Adrenal gland (tissue), 5 donors: Measurements from ENCODE around the gene HMCES.

ENCODE experiments used
- POLR2A ChIP-seq, 2 donors: fragments of 450-650 bp; IDR thresholded peaks; one replicate each; pipeline ENCODE4 v1.6.1; 2017; ENCODE audit warnings: antibody characterized with exemption in 2 of 2, mild to moderate bottlenecking in 2 of 2, moderate library complexity in 1 of 2
- TF ChIP-seq, protein P1 (sequence below), 6 experiments: fragments of 450-650 bp in 4 of 6; fragments of 200-600 bp in 2 of 6; sonication (generic) in 1 of 6; IDR thresholded peaks; 1 replicate in 5 of 6; 2 replicates in 1 of 6; pipeline versions ENCODE4 v1.5.1 to v1.8.0; 2016 to 2021; ENCODE audit warnings: antibody characterized with exemption in 6 of 6, mild to moderate bottlenecking in 2 of 6, moderate library complexity in 1 of 6
- donor health status: DM: no; HTN: no; CAD: no.

DNA sequence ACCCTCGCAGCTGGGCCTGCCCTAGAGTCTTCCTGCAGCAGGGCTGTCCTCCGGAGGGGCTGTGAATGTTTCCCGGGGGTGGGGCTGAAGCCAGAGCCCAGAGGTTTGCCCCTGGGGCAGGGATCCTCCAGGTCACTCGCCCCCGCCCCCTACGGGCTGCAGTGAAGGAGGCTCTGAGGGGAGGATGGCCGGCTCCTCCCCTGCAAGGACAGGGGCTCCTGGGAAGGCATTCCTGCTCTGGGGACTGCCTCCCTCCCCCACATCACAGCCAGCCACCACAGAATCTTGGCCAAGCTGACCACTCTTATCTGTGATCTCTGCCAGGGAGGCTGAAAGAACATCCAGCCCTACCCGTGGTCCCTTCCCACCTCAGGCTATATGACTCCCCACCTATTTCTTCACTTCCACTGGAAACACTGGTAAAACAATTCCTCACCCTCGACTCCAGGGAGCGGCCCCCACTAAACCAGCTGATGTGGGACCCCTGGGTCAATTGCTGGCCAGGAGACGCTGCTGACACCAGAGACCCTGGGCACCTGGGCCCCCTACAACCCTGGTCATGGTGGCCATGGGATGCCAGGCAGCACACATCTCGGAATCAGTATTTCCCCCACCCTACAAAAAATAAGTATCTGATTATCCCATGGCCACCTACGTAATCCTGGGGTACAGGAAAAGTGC, 66.0 kb downstream of the HMCES start:
- TF ChIP-seq, protein P1, sequence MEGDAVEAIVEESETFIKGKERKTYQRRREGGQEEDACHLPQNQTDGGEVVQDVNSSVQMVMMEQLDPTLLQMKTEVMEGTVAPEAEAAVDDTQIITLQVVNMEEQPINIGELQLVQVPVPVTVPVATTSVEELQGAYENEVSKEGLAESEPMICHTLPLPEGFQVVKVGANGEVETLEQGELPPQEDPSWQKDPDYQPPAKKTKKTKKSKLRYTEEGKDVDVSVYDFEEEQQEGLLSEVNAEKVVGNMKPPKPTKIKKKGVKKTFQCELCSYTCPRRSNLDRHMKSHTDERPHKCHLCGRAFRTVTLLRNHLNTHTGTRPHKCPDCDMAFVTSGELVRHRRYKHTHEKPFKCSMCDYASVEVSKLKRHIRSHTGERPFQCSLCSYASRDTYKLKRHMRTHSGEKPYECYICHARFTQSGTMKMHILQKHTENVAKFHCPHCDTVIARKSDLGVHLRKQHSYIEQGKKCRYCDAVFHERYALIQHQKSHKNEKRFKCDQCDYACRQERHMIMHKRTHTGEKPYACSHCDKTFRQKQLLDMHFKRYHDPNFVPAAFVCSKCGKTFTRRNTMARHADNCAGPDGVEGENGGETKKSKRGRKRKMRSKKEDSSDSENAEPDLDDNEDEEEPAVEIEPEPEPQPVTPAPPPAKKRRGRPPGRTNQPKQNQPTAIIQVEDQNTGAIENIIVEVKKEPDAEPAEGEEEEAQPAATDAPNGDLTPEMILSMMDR (IDR thresholded peaks at IDR 0.05): no peak
- no peak for TF ChIP-seq POLR2A (IDR thresholded peaks at IDR 0.05)
